Neural progenitor cell (in vitro differentiated cells): ENCODE results near the gene PHLPP1.

Experiments
- EZH2 ChIP-seq: fragments of 200-600 bp; sonication (generic); IDR thresholded peaks from 2 replicates; pipeline ENCODE4 v1.6.1; 2017; ENCODE audit warnings: antibody characterized with exemption, mild to moderate bottlenecking, moderate library complexity
- TF ChIP-seq, protein P1 (sequence below): fragments of 200-600 bp; sonication (generic); IDR thresholded peaks from 2 replicates; pipeline ENCODE4 v1.5.1; 2017; ENCODE audit warnings: antibody characterized with exemption, mild to moderate bottlenecking

- TF ChIP-seq, protein P1, sequence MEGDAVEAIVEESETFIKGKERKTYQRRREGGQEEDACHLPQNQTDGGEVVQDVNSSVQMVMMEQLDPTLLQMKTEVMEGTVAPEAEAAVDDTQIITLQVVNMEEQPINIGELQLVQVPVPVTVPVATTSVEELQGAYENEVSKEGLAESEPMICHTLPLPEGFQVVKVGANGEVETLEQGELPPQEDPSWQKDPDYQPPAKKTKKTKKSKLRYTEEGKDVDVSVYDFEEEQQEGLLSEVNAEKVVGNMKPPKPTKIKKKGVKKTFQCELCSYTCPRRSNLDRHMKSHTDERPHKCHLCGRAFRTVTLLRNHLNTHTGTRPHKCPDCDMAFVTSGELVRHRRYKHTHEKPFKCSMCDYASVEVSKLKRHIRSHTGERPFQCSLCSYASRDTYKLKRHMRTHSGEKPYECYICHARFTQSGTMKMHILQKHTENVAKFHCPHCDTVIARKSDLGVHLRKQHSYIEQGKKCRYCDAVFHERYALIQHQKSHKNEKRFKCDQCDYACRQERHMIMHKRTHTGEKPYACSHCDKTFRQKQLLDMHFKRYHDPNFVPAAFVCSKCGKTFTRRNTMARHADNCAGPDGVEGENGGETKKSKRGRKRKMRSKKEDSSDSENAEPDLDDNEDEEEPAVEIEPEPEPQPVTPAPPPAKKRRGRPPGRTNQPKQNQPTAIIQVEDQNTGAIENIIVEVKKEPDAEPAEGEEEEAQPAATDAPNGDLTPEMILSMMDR, result no peak
- TF ChIP-seq EZH2, result no peak
Observed at GRCh38 chr18:62688743-62689317, 26.5 kb upstream of the PHLPP1 start.
